ENCODE data around the gene FBLN7. TPM values are rescaled to one million over a fixed set of nuclear protein-coding genes. Genes with fewer than 3 reads are reported as not detected.

Gene FBLN7
- total and polyA plus RNA-seq, 2 experiments from 2014 or later = 0.16 TPM; not detected in 1

DNA sequence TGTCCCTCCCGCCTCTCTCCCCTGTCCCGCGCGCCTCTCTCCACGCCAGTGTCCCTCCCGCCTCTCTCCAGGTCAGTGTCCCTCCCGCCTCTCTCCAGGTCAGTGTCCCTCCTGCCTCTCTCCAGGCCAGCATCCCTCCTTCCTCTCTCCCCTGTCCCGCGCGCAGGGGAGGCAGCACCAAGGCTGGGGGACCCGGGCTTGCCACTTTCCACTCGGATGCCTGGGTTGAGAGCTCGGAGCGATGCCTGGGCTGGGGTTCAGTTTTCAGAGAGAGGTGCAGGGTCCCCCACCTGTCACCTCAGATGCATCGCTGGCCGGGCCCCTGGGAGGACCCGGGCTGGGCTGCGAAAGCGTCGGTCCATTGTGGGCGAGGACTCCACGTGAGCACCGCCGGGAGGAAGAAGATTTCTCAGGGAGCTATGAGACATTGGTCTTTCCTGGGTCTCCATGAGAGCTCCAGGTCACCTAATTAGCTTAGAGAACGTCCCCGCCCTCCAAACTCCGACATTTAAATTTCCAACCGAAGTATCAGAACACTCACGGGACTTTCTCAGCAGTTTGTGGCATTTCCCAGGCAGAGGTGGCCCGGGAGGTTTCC, 2.1 kb downstream of the FBLN7 start:
- H3K4me2 ChIP-seq = peak overlapping the region; percentile 95
- ATAC-seq = peak; percentile 29
- no peak for TF ChIP-seq NANOG (IDR thresholded peaks at IDR 0.05; ENCODE audit: borderline replicate concordance)
- TF ChIP-seq CREB1 (CRISPR knock-in tag; IDR thresholded peaks at IDR 0.05; ENCODE audit: low read depth) = no peak
- peak; percentile 60 for TF ChIP-seq EZH2phosphoT487 (IDR thresholded peaks at IDR 0.05; ENCODE audit: unreplicated experiment)
- TF ChIP-seq, protein P1, sequence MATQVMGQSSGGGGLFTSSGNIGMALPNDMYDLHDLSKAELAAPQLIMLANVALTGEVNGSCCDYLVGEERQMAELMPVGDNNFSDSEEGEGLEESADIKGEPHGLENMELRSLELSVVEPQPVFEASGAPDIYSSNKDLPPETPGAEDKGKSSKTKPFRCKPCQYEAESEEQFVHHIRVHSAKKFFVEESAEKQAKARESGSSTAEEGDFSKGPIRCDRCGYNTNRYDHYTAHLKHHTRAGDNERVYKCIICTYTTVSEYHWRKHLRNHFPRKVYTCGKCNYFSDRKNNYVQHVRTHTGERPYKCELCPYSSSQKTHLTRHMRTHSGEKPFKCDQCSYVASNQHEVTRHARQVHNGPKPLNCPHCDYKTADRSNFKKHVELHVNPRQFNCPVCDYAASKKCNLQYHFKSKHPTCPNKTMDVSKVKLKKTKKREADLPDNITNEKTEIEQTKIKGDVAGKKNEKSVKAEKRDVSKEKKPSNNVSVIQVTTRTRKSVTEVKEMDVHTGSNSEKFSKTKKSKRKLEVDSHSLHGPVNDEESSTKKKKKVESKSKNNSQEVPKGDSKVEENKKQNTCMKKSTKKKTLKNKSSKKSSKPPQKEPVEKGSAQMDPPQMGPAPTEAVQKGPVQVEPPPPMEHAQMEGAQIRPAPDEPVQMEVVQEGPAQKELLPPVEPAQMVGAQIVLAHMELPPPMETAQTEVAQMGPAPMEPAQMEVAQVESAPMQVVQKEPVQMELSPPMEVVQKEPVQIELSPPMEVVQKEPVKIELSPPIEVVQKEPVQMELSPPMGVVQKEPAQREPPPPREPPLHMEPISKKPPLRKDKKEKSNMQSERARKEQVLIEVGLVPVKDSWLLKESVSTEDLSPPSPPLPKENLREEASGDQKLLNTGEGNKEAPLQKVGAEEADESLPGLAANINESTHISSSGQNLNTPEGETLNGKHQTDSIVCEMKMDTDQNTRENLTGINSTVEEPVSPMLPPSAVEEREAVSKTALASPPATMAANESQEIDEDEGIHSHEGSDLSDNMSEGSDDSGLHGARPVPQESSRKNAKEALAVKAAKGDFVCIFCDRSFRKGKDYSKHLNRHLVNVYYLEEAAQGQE (IDR thresholded peaks at IDR 0.05; ENCODE audit: unreplicated experiment) = no peak
- no peak for TF ChIP-seq POLR2AphosphoS5 (IDR thresholded peaks at IDR 0.05; ENCODE audit: low read depth)
- peak; percentile 88 for TF ChIP-seq EZH2 (IDR thresholded peaks at IDR 0.05; ENCODE audit: low read depth, unreplicated experiment)
- TF ChIP-seq, protein P2, sequence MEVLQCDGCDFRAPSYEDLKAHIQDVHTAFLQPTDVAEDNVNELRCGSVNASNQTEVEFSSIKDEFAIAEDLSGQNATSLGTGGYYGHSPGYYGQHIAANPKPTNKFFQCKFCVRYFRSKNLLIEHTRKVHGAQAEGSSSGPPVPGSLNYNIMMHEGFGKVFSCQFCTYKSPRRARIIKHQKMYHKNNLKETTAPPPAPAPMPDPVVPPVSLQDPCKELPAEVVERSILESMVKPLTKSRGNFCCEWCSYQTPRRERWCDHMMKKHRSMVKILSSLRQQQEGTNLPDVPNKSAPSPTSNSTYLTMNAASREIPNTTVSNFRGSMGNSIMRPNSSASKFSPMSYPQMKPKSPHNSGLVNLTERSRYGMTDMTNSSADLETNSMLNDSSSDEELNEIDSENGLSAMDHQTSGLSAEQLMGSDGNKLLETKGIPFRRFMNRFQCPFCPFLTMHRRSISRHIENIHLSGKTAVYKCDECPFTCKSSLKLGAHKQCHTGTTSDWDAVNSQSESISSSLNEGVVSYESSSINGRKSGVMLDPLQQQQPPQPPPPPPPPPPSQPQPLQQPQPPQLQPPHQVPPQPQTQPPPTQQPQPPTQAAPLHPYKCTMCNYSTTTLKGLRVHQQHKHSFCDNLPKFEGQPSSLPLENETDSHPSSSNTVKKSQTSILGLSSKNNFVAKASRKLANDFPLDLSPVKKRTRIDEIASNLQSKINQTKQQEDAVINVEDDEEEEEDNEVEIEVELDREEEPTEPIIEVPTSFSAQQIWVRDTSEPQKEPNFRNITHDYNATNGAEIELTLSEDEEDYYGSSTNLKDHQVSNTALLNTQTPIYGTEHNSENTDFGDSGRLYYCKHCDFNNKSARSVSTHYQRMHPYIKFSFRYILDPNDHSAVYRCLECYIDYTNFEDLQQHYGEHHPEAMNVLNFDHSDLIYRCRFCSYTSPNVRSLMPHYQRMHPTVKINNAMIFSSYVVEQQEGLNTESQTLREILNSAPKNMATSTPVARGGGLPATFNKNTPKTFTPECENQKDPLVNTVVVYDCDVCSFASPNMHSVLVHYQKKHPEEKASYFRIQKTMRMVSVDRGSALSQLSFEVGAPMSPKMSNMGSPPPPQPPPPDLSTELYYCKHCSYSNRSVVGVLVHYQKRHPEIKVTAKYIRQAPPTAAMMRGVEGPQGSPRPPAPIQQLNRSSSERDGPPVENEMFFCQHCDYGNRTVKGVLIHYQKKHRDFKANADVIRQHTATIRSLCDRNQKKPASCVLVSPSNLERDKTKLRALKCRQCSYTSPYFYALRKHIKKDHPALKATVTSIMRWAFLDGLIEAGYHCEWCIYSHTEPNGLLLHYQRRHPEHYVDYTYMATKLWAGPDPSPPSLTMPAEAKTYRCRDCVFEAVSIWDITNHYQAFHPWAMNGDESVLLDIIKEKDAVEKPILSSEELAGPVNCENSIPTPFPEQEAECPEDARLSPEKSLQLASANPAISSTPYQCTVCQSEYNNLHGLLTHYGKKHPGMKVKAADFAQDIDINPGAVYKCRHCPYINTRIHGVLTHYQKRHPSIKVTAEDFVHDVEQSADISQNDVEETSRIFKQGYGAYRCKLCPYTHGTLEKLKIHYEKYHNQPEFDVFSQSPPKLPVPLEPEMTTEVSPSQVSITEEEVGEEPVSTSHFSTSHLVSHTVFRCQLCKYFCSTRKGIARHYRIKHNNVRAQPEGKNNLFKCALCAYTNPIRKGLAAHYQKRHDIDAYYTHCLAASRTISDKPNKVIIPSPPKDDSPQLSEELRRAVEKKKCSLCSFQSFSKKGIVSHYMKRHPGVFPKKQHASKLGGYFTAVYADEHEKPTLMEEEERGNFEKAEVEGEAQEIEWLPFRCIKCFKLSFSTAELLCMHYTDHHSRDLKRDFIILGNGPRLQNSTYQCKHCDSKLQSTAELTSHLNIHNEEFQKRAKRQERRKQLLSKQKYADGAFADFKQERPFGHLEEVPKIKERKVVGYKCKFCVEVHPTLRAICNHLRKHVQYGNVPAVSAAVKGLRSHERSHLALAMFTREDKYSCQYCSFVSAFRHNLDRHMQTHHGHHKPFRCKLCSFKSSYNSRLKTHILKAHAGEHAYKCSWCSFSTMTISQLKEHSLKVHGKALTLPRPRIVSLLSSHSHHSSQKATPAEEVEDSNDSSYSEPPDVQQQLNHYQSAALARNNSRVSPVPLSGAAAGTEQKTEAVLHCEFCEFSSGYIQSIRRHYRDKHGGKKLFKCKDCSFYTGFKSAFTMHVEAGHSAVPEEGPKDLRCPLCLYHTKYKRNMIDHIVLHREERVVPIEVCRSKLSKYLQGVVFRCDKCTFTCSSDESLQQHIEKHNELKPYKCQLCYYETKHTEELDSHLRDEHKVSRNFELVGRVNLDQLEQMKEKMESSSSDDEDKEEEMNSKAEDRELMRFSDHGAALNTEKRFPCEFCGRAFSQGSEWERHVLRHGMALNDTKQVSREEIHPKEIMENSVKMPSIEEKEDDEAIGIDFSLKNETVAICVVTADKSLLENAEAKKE (CRISPR knock-in tag; IDR thresholded peaks at IDR 0.05) = no peak
- TF ChIP-seq, protein P3, sequence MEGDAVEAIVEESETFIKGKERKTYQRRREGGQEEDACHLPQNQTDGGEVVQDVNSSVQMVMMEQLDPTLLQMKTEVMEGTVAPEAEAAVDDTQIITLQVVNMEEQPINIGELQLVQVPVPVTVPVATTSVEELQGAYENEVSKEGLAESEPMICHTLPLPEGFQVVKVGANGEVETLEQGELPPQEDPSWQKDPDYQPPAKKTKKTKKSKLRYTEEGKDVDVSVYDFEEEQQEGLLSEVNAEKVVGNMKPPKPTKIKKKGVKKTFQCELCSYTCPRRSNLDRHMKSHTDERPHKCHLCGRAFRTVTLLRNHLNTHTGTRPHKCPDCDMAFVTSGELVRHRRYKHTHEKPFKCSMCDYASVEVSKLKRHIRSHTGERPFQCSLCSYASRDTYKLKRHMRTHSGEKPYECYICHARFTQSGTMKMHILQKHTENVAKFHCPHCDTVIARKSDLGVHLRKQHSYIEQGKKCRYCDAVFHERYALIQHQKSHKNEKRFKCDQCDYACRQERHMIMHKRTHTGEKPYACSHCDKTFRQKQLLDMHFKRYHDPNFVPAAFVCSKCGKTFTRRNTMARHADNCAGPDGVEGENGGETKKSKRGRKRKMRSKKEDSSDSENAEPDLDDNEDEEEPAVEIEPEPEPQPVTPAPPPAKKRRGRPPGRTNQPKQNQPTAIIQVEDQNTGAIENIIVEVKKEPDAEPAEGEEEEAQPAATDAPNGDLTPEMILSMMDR (conservative IDR thresholded peaks at IDR 0.05; ENCODE audit: low read depth in 2 of 2) = no peak
- no peak for TF ChIP-seq ZNF331 (CRISPR knock-in tag; IDR thresholded peaks at IDR 0.05; ENCODE audit: low read depth)
- no peak for TF ChIP-seq JUNB (IDR thresholded peaks at IDR 0.05; ENCODE audit: unreplicated experiment)
- no peak for TF ChIP-seq STAT1 (IDR thresholded peaks at IDR 0.05; ENCODE audit: unreplicated experiment)
- TF ChIP-seq, protein P4, sequence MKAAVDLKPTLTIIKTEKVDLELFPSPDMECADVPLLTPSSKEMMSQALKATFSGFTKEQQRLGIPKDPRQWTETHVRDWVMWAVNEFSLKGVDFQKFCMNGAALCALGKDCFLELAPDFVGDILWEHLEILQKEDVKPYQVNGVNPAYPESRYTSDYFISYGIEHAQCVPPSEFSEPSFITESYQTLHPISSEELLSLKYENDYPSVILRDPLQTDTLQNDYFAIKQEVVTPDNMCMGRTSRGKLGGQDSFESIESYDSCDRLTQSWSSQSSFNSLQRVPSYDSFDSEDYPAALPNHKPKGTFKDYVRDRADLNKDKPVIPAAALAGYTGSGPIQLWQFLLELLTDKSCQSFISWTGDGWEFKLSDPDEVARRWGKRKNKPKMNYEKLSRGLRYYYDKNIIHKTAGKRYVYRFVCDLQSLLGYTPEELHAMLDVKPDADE (IDR thresholded peaks at IDR 0.05) = no peak
- no peak for TF ChIP-seq ZNF114 (CRISPR knock-in tag; IDR thresholded peaks at IDR 0.05)

More for the DNA sequence above, 2.1 kb downstream of the FBLN7 start:
- Mint-ChIP-seq H3K27me3 (ENCODE audit: insufficient read depth, low read depth, poor library complexity) (peaks cover 57% of the 10 kb centered on the region), H3K4me1 (peaks cover 14% of the 10 kb centered on the region), H3K27ac (no peak overlapping the region), H3K36me3 (ENCODE audit: low read depth) (no peaks in the 10 kb centered on the region; the same call in 2 of the 3 replicates), H3K4me3 (peak overlapping the region; percentile 77), H3K9me3 (no peaks in the 10 kb centered on the region)
- H4K20me1 ChIP-seq (replicated peaks; ENCODE audit: insufficient read depth) = 0 out of 2 replicates have a peak, but pooled peaks cover 2% of the 10 kb centered on the region
- H3K27ac ChIP-seq (ENCODE audit: low read depth) = no peak overlapping the region
- no peaks in the 10 kb centered on the region for H3K36me3 ChIP-seq (ENCODE audit: insufficient read depth)
- H3K4me1 ChIP-seq (ENCODE audit: insufficient read depth) = peaks cover 9% of the 10 kb centered on the region
- H3F3A ChIP-seq (replicated peaks; ENCODE audit: low read depth) = 0 out of 2 replicates have a peak, but pooled peaks cover 3% of the 10 kb centered on the region
- peak; percentile 62 for DNase-seq (ENCODE audit: low spot score)
- no peaks in the 10 kb centered on the region for H3K79me2 ChIP-seq (replicated peaks; ENCODE audit: insufficient read depth)
- H2AFZ ChIP-seq = peak overlapping the region; percentile 90
- H3K27me3 ChIP-seq (ENCODE audit: insufficient read depth) = peaks cover 69% of the 10 kb centered on the region
- H3K9me2 ChIP-seq (ENCODE audit: insufficient read depth) = no peaks in the 10 kb centered on the region
- H3K4me3 ChIP-seq = peak overlapping the region; percentile 65

All from GM23338 (cell line).